Measurements from ENCODE around the gene GBX1.

The GBX1 gene

DNA sequence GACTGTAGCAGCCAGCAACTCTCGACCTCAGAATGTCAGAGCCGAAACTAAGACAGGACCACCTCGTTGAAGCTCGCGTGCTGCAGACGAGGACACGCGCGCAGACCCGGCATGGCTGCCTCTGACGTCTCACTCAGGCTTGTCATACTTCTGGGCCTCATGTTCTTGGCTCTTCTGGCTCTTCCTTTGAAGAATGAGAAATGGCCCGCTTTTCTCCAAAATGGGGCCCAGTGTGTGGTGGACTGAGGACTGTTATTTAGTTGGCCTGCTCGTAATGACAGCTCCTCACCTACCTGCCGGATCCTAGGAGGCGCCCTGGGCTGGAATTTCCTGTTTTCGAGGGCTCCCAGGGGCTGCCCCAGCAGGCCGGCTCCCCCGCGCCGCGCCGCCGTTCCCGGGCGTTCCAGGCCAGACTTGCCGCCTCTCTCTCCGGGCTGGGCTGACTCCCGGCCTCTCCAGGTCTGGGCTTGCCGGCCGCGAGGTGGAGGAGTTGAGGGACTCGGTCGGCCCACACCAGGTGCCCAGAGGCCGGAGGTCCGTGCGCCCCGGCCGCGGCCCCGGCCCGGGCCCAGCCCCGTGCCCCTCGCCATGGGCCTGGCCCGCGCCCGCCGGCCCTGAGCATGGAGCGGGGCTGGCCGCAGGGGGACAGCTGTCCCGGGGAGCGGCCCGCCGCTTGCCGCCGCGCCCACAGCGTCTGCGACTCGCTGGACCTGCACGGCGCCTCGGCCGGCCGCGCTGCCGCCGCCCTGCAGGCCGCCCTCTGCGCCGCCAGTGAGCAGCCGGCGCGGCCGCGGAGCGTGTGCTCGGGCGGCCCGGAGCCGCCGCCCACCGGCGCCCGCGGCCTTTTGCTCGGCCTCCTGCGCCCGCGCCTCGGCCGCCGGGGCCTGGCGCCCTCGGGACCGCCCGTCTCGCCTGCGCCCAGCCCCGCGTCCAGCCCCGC, 53.1 kb downstream of the GBX1 start:
- DNase-seq (ENCODE audit: low spot score): no peak

DNA sequence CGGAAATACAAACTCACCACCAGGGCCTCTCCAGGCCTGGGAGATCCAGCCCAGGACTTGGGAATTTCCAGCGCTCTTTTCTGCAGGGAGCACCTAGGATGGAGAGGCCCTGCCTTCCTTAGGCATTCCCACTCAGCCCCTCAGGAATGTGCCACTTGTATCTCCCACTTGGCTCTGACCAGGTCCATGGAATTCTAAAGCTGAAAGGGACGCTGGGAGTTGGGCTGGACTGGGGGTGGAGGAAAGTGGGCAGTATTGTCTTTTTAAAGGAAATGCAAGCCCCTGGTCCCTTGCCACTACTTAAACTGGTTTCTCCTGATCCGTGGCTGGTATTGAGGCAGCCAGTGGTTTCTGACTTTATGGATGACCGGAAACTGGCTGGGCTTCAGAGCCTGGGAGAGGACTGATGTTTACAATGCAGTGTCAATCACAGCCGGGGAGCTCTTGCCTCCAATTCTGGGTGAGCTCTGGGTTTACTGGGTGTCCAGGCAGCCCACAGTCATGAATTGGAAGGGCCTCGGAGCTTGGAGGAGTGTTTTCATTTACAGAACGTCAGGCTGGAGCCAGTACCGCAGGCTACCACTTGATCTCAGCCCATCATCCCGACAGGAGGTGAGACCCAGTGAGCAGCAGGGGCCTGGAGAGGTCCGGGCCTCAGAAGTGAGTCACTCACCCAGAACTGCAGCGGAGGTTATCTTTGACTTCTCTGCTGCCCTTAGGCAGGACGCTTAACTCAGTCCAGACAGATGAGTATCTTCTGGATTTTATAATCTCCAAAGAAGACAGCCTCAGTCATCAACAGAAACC, 53.9 kb downstream of the GBX1 start:
- DNase-seq (ENCODE audit: low spot score): no peak

DNA sequence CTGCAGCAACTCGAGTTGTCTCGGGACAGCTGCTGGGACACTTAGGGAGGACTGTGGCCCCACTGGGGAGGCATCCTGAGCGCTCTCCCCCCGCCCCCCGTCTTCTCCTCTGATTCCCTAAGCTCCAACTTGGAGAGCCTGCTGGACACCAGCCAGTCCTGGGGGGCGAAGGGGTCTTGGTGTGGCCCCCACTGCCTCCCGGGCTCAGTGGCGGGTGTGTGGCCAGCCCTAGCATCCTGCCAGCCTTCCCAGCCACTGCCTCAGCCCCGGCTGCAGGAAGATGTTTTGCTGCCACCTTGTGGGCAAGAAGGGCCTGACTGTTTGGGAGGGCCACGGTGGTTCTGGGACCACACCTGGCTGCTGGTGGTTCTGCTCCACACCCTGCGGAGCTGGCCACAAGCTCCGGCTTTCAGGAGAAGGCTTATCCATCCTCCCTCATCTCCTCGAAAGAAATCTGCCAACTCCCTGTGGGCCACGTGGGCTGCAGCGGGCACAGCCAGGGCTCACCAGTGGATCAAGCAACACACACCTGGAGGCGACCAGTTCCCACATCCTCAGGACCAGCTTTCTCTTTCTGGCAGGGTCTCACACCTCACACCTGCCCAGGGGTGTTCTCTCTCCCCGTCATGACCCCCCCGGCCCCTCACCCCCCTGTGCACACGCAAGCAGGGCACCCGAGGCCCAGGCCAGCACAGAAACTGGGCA, 56.4 kb downstream of the GBX1 start:
- DNase-seq (ENCODE audit: low spot score): peak; percentile 73

DNA sequence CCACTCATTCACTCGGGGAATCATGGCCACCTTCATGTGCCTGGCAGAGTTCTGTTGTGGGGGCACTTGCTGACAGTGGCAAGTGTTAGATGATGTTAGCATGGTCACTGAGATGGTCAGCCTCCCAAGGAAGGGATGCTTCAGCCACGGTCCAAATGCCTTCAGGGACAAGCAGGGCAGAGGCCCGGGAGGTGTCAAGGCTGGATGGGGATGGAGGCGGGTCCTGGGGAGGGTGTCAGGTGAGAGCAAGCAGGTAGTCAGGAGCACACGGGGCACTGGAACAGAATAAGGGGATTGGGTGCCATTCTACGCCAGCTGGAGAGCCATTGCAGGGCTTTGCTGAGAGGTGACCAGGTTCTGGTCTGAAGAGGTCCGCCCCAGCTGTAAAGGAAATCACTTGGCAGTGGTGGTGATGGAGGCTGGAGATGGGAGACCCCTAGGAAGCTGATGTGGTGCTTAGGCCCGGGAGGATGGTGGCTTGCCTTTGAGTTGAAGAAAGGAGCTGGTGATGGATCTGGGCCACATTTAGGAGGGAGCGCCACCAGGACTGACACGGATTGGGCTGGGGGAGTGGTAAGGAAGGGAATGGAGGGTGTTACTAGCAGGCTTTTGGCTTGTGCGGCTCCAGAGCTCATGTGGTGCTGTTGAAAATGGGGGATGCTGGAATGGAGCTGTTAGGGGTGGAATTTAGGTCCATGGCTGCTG, 57.1 kb downstream of the GBX1 start:
- DNase-seq (ENCODE audit: low spot score): no peak

DNA sequence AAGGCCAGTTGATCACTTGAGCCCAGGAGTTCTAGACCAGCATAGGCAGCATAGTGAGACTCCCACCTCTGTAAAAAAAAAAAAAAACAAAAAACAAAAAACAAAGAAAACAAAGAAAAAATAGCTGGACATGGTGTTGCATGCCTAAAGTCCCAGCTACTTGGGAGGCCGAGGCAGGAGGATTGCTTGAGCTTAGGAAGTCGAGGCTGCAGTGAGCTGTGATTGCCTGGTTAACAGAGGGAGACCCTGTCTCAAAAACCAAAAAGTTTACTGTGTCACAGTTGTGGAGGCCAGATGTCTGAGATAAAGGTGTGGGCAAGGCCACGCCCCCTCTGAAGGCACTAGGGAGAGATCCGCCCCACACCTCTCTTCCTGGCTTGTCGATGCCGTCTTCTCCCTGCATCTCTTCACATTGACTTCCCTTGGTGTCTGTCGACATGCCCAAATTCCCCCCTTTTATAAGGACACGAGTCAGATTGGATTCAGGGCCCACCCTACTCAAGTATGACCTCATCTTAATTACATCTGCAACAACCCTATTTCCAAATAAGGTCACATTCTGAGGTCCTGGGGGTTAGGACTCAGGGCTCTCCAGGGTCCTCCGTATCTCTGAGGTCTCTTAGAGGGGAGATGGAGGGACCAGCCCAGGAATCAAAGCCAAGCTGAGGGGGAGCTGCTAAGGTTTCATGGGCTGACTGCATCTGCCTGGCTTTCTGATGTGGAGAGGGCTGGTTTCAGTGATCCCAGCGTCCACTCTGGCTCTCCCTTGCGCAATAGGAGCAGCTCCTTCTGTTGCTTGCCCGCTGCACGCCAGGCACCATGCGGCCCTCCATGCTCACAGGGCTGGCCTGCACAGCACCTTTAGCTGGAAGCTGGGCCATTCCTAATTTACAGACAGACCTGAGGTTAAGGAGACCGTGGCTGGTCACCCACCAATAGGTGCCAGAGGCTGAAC, 58.1 kb downstream of the GBX1 start:
- DNase-seq (ENCODE audit: low spot score): no peak

DNA sequence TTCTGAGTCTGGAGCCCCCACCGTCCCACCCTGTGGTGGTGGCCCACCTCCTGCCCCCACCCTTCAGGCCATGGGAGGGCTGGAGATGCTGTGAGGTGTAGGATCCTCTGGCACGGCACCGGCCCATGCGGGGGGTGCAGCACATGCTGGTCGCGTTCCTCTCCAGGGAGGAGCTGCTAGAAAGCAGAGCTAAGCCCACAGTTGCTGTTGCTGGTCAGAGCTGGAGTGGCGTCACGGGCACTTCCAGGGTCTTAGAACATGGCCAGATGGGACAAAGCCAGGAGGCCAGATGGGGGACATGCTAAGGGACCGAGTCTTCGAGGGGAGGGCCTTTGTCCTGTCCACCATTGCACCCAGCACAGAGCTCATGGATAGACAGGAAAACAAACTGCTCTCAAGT, 59.6 kb downstream of the GBX1 start:
- no peak for DNase-seq (ENCODE audit: low spot score)

DNA sequence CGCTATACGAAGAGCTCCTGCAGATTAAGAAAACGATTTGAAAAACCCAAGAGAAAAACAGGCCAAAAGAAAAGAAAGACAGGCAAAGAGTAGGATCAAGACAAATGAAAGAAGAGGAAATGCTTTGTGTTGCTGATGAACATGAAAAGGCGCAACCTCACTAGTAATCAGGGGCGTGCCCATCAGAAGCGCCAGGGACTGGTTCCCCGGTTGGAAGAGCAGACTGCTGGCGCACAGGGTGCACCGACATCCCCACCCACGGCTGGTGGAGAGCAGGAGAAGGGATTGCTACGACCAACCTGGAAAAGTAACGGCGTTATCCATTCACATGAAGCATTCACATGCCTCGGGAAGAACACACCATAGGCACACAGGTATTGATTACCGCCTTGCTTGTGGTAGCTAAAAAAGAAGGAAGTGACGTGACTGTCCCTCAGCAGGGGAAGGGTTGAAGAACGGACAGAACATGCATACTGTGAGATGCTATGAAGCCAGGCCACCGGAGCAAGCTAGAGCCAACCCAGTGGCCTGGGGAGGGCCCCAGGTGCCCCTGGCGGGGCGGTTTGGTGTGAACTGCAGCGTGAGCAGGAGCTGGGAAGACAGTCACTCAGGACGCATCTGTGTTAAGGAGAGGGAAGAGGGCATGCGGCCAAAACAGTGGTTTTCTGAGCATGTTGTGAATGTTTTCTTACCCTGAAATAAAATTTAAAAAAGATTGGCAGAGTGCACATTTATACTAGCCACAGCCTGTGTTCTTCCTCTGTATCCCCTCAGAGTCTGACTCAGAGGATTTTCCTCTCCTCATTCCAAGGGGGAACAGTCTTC, 62.9 kb downstream of the GBX1 start:
- no peak for DNase-seq (ENCODE audit: low spot score)

DNA sequence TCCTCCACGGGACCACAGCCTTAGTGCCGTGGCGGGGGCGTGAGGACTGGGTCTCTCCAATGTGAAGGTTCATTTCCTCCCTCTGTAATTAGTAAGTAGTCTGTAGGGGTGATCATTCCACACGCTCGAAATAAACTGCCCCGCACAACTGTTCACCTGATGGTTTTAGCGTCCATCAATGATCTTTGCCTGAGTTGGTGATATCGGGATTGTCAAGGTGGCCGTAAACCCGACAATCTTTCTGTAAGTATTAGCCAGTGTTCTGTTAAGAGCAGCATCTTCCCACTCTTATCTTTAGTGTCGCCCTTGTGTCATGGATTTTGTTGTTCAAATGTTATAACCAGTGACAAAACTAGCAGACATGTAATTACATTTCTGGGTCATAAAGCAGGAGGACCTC, 63.5 kb downstream of the GBX1 start:
- no peak for DNase-seq (ENCODE audit: low spot score)

DNA sequence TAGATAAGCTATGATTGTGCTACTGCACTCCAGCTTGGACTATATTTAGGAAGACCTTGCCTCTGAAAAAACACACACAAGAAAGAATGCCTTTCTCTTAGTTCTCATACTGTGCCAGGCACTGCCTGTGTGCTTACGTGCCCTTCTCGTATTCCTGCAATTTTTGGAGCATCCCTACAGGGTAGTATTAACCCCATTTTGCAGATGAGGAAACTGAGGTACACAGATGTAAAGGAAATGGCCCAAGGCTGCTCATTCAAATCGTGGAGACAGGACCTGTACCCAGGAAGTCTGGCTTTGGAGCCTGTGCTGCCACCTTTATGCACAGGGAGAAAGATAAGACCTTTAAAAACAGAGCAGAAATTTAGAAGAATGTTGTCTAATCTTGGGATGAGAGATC, 64.5 kb downstream of the GBX1 start:
- DNase-seq (ENCODE audit: low spot score): no peak

DNA sequence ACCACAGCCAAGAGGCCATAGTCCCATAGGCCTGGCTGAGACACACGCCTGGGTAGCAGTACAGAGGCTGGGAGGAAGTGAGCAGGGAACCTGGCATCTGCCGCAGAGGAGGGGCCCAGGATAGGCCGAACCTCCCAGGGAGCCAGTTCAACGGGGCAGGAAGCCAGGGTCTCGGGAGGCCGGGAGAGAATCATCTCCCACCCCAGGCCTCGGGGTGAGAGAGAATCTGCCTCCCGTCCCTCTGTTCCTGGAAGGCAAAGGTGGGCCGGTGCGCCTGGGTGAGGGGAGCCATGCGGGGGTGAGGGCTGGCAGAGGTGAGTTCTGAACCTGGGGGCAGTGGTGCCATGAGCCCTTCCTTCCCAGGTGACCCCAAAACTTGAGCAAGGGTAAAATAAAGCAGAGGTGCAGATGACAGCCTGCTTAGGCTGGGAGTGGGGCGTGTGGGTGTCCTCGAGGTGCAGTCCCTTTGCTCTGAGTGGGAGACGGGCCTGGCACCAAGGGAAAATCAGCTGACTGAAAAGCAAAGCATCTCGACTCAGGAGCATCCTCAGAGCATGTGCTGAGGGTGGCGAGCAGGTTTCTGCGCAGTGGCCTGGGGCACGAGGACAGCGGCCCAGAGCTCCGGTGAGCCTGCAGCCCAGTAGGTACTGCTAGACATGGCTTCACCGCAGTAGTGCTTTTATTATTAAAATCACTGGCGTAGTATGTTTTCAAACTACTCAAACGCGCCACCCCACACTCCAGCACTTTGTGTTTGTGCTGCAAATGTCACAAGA, 65.7 kb downstream of the GBX1 start:
- DNase-seq (ENCODE audit: low spot score): no peak

DNA sequence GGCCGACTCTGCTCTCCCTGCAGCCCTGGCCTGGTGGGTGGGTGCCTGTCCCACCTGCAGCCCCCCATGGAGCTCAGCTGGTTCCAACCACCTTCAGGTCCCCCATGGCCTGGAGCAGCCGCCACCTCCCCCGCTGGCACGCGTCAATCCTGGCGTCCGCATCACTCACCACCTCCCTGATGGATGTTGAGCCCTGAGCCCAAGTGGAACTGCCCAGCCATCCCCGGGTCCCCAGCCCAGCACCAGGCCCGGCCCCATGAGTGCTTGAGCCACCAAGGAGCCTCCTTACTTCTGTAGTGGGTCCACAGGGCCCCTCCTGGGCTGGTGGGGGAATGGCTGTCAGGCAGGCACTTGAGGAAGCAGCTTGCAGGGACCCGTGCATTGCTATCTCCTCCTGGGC, 66.6 kb downstream of the GBX1 start:
- DNase-seq (ENCODE audit: low spot score): no peak

DNA sequence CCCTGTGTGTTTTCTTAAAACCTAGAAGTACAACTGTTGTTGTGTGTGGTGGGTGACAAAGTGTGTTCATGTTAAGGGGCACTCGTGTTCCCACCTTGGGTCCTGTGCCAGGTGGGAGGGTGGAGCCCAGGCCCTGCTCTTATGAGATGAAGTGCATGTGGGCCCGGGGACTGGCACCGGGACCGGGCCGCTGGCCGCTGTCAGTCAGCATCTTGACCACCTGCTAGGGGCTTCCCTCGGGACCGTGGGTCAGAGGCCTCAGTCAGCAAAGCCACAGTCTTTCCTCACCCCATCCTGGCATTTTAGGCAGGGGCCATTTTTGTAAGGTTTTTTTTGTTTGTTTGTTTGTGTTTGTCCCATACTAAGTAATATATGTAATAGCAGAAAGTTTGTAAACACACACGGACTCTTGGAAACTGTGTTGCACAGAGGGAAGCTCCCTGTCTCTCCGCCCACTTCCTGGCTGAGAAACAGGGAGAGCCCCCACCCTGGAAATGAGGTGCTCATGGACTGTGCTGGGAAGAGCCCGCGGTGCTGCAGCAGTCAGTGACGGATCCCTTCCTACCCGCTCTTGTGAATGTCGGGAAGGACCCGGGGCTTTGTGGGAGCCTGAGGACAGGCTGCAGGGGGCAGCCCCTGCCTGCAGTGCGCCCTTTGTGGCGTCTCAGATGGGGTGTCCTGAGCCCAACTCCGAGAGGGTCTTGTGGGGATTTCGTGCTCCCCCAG, 67.8 kb downstream of the GBX1 start:
- no peak for DNase-seq (ENCODE audit: low spot score)
